Keratinocyte (primary cell): Measurements from ENCODE around the gene ERCC1.

Source experiments
- EZH2 ChIP-seq: IDR thresholded peaks from one replicate; pipeline ENCODE4 v1.6.1; 2012; ENCODE audit warnings: inconsistent platforms, mild to moderate bottlenecking, low read length, moderate library complexity
- TF ChIP-seq, protein P1 (sequence below), 3 experiments: IDR thresholded peaks in 1 of 3; conservative IDR thresholded peaks in 1 of 3; optimal IDR thresholded peaks in 1 of 3; 2 replicates in 2 of 3; 3 replicates in 1 of 3; pipeline versions ENCODE3 to v1.5.1; 2011; ENCODE audit warnings: low read length in 3 of 3, mild to moderate bottlenecking in 3 of 3, moderate library complexity in 2 of 3, control low read depth in 1 of 3, inconsistent platforms in 1 of 3; ENCODE audit not compliant: insufficient read depth in 2 of 3; ENCODE audit errors: extremely low read depth in 1 of 3

GRCh38 chr19:45468803-45469131, 45.0 kb upstream of the ERCC1 start:
- TF ChIP-seq, protein P1, sequence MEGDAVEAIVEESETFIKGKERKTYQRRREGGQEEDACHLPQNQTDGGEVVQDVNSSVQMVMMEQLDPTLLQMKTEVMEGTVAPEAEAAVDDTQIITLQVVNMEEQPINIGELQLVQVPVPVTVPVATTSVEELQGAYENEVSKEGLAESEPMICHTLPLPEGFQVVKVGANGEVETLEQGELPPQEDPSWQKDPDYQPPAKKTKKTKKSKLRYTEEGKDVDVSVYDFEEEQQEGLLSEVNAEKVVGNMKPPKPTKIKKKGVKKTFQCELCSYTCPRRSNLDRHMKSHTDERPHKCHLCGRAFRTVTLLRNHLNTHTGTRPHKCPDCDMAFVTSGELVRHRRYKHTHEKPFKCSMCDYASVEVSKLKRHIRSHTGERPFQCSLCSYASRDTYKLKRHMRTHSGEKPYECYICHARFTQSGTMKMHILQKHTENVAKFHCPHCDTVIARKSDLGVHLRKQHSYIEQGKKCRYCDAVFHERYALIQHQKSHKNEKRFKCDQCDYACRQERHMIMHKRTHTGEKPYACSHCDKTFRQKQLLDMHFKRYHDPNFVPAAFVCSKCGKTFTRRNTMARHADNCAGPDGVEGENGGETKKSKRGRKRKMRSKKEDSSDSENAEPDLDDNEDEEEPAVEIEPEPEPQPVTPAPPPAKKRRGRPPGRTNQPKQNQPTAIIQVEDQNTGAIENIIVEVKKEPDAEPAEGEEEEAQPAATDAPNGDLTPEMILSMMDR (optimal IDR thresholded peaks at IDR 0.05 in 1 of 3, IDR thresholded peaks at IDR 0.05 in 1 of 3, conservative IDR thresholded peaks at IDR 0.05 in 1 of 3; ENCODE audit: extremely low read depth in 1 of 3, insufficient read depth in 2 of 3, low read length in 3 of 3), result no peak
- no peak for TF ChIP-seq EZH2
